ENCODE results near the gene NT5E.
A peak's percentile ranks its signal among the peaks of the same experiment; 100 is the strongest.

Gene NT5E

DNA sequence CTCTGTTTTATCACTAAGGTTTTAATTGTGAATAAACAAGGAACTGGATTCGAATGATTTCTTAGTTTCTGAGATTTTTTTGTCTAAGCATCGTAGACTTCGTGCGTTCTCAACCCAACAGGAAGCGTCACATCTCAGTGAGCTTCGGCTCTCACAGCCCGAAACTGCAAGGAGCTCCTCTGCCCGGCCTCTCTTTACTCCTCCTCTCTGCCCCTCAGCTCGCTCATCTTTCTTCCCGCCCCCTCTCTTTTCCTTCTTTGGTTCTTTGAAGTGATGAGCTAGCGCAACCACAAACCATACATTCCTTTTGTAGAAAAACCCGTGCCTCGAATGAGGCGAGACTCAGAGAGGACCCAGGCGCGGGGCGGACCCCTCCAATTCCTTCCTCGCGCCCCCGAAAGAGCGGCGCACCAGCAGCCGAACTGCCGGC lies 480 bp upstream of the NT5E start:
- no peaks in the 10 kb centered on the region; the same call in 1 of the 2 replicates for H3K4me1 ChIP-seq (ENCODE audit: control insufficient read depth, insufficient read depth, low read length)
- H3K36me3 ChIP-seq (ENCODE audit: control insufficient read depth, insufficient read depth, low read length) = no peaks in the 10 kb centered on the region
- H3K9ac ChIP-seq (ENCODE audit: low read depth, low read length) = no peak overlapping the region
- peaks cover 62% of the 10 kb centered on the region for H3K27me3 ChIP-seq (ENCODE audit: control insufficient read depth, insufficient read depth, low read length)
- H3K27ac ChIP-seq (ENCODE audit: low read depth, low read length) = no peak overlapping the region
- H3K4me3 ChIP-seq (ENCODE audit: low read depth, low read length) = peak overlapping the region; percentile 87
- no peaks in the 10 kb centered on the region for H3K9me3 ChIP-seq (ENCODE audit: control insufficient read depth, insufficient read depth, low read length)

DNA sequence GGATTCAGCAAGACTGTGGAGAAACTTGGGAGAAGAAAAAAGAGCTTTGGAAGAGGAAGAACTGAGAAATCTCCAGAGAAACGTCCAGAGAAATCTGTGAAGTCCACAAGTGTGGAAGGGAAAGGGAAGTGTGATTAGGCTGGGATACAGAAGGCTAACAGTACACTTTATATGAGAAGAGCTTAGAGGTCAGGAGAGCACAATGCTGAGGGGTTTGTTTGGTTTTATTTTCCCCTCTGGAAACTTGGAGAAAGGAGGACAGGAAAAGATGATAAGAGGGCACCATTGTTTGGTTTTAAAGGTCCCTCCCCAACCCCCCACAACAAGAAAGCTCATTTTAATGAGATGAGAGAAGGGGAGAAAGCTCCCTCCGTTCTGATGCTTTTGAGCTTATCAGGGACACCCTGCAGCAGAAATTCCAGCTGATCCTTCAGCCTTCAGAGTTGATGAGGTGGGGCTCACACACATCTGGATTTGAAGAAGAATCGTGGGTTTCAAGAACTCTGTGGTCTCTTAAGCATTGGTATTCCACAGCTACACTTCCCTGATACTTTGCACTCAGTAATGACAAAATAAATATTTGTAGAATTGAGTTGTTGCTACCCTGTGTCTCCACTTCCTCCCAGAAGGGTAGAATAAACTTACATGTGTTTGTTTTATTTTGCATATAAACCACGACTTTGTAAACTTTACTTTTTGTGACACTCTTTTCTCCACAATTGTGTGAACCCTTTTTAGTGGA lies 1.9 kb downstream of the NT5E start:
- Histone ChIP-seq H3K9ac (ENCODE audit: low read depth, low read length) (no peak overlapping the region), H3K36me3 (ENCODE audit: control insufficient read depth, insufficient read depth, low read length) (no peaks in the 10 kb centered on the region), H3K9me3 (ENCODE audit: control insufficient read depth, insufficient read depth, low read length) (no peaks in the 10 kb centered on the region), H3K4me1 (ENCODE audit: control insufficient read depth, insufficient read depth, low read length) (no peaks in the 10 kb centered on the region; the same call in 1 of the 2 replicates), H3K27me3 (ENCODE audit: control insufficient read depth, insufficient read depth, low read length) (peaks cover 62% of the 10 kb centered on the region), H3K27ac (ENCODE audit: low read depth, low read length) (no peak overlapping the region), H3K4me3 (ENCODE audit: low read depth, low read length) (no peak overlapping the region)

GRCh38 chr6:85452441-85452881 lies 2.6 kb downstream of the NT5E start:
- H3K27ac ChIP-seq (ENCODE audit: low read depth, low read length) = no peak overlapping the region
- peaks cover 58% of the 10 kb centered on the region for H3K27me3 ChIP-seq (ENCODE audit: control insufficient read depth, insufficient read depth, low read length)
- no peaks in the 10 kb centered on the region for H3K36me3 ChIP-seq (ENCODE audit: control insufficient read depth, insufficient read depth, low read length)
- no peak overlapping the region for H3K9ac ChIP-seq (ENCODE audit: low read depth, low read length)
- H3K9me3 ChIP-seq (ENCODE audit: control insufficient read depth, insufficient read depth, low read length) = no peaks in the 10 kb centered on the region
- no peaks in the 10 kb centered on the region; the same call in 1 of the 2 replicates for H3K4me1 ChIP-seq (ENCODE audit: control insufficient read depth, insufficient read depth, low read length)
- no peak overlapping the region for H3K4me3 ChIP-seq (ENCODE audit: low read depth, low read length)

GRCh38 chr6:85453052-85453451 lies 3.2 kb downstream of the NT5E start:
- Histone ChIP-seq H3K27ac (ENCODE audit: low read depth, low read length) (no peak overlapping the region), H3K27me3 (ENCODE audit: control insufficient read depth, insufficient read depth, low read length) (peaks cover 52% of the 10 kb centered on the region), H3K36me3 (ENCODE audit: control insufficient read depth, insufficient read depth, low read length) (no peaks in the 10 kb centered on the region), H3K4me1 (ENCODE audit: control insufficient read depth, insufficient read depth, low read length) (no peaks in the 10 kb centered on the region; the same call in 1 of the 2 replicates), H3K4me3 (ENCODE audit: low read depth, low read length) (no peak overlapping the region), H3K9ac (ENCODE audit: low read depth, low read length) (no peak overlapping the region), H3K9me3 (ENCODE audit: control insufficient read depth, insufficient read depth, low read length) (no peaks in the 10 kb centered on the region)

GRCh38 chr6:85453490-85453889 lies 3.6 kb downstream of the NT5E start:
- Histone ChIP-seq H3K36me3 (ENCODE audit: control insufficient read depth, insufficient read depth, low read length) (no peaks in the 10 kb centered on the region), H3K4me3 (ENCODE audit: low read depth, low read length) (no peak overlapping the region), H3K9me3 (ENCODE audit: control insufficient read depth, insufficient read depth, low read length) (no peaks in the 10 kb centered on the region), H3K27ac (ENCODE audit: low read depth, low read length) (no peak overlapping the region), H3K27me3 (ENCODE audit: control insufficient read depth, insufficient read depth, low read length) (peaks cover 48% of the 10 kb centered on the region), H3K9ac (ENCODE audit: low read depth, low read length) (no peak overlapping the region), H3K4me1 (ENCODE audit: control insufficient read depth, insufficient read depth, low read length) (peaks cover under 1% of the 10 kb centered on the region; the same call in 1 of the 2 replicates)

- Histone ChIP-seq H3K4me3 (ENCODE audit: low read depth, low read length) (no peak overlapping the region), H3K4me1 (ENCODE audit: control insufficient read depth, insufficient read depth, low read length) (peaks cover 19% of the 10 kb centered on the region), H3K27me3 (ENCODE audit: control insufficient read depth, insufficient read depth, low read length) (peaks cover 29% of the 10 kb centered on the region), H3K9ac (ENCODE audit: low read depth, low read length) (no peak overlapping the region), H3K27ac (ENCODE audit: low read depth, low read length) (no peak overlapping the region), H3K9me3 (ENCODE audit: control insufficient read depth, insufficient read depth, low read length) (no peaks in the 10 kb centered on the region), H3K36me3 (ENCODE audit: control insufficient read depth, insufficient read depth, low read length) (no peaks in the 10 kb centered on the region)
Observed at GRCh38 chr6:85455471-85456026, 5.7 kb downstream of the NT5E start.

DNA sequence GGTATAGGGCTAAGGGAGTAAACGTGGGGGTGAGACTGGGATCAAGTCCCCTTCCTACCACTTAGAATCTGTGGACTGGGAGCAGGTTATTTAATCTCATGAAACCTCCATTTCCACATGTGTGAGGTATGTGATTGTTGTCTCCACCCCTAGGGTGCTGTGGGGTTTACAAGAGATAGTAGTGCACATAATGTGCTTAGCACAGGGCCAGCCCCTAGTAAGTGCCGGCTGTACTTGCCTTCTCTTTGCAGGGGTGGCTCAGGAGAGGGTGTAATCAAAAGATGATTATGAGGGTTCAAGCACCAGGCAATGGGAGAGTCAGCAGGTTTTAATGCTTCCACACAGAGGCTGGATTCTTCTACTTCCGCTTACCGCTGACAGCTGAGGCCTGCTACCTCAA lies 6.9 kb downstream of the NT5E start:
- Histone ChIP-seq H3K27me3 (ENCODE audit: control insufficient read depth, insufficient read depth, low read length) (peaks cover 17% of the 10 kb centered on the region), H3K27ac (ENCODE audit: low read depth, low read length) (no peak overlapping the region), H3K9ac (ENCODE audit: low read depth, low read length) (no peak overlapping the region), H3K36me3 (ENCODE audit: control insufficient read depth, insufficient read depth, low read length) (no peaks in the 10 kb centered on the region), H3K4me3 (ENCODE audit: low read depth, low read length) (no peak overlapping the region), H3K4me1 (ENCODE audit: control insufficient read depth, insufficient read depth, low read length) (peaks cover 23% of the 10 kb centered on the region), H3K9me3 (ENCODE audit: control insufficient read depth, insufficient read depth, low read length) (no peaks in the 10 kb centered on the region)

DNA sequence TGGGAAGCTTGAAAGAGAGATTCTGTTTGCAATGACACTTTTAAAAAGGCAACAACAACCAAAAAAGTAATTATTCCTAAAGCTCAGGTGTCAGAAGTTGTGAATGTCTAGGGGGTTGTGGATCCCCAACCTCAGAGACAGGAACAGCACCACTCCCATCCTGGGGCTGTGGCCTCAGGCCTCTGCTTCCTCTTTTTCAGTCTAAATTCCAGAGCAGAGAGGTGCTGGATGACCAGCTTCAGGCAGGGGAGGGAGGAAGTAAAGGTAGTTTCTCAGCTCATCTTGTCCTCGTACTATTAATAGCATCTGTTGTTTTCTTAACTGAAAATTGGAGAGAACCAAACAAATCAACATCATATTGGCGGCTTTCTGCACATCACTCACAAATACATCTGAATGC lies 8.3 kb downstream of the NT5E start:
- H3K27ac ChIP-seq (ENCODE audit: low read depth, low read length) = no peak overlapping the region

DNA sequence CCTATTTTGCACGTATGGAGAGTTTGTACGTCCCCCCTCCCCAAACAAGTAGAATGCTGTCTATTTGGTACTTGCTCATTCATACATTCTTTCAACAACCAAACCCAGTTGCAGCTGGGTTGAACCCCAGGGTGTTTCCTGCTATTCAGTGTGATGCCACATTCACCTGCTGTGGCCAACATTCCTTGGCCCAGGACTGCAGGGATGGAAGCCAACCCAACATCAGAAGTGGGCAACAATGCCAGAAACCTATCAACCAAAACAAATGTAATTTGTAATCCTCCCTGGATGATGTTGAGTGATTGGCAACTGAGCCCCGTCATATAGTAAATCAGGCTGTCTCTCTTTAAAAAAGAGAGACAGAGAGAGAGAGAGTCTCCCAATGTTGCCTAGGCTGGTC lies 8.9 kb downstream of the NT5E start:
- no peak overlapping the region for H3K27ac ChIP-seq (ENCODE audit: low read depth, low read length)
- H3K4me1 ChIP-seq (ENCODE audit: control insufficient read depth, insufficient read depth, low read length) = peaks cover 23% of the 10 kb centered on the region
- no peak overlapping the region for H3K4me3 ChIP-seq (ENCODE audit: low read depth, low read length)
- H3K36me3 ChIP-seq (ENCODE audit: control insufficient read depth, insufficient read depth, low read length) = no peaks in the 10 kb centered on the region
- no peaks in the 10 kb centered on the region; the same call in 1 of the 2 replicates for H3K27me3 ChIP-seq (ENCODE audit: control insufficient read depth, insufficient read depth, low read length)
- no peaks in the 10 kb centered on the region for H3K9me3 ChIP-seq (ENCODE audit: control insufficient read depth, insufficient read depth, low read length)
- no peak overlapping the region for H3K9ac ChIP-seq (ENCODE audit: low read depth, low read length)

More for the DNA sequence above, 8.3 kb downstream of the NT5E start:
- no peak overlapping the region for H3K4me3 ChIP-seq (ENCODE audit: low read depth, low read length)
- H3K9ac ChIP-seq (ENCODE audit: low read depth, low read length) = no peak overlapping the region
- peaks cover 3% of the 10 kb centered on the region for H3K27me3 ChIP-seq (ENCODE audit: control insufficient read depth, insufficient read depth, low read length)
- H3K9me3 ChIP-seq (ENCODE audit: control insufficient read depth, insufficient read depth, low read length) = no peaks in the 10 kb centered on the region
- H3K36me3 ChIP-seq (ENCODE audit: control insufficient read depth, insufficient read depth, low read length) = no peaks in the 10 kb centered on the region
- H3K4me1 ChIP-seq (ENCODE audit: control insufficient read depth, insufficient read depth, low read length) = peaks cover 23% of the 10 kb centered on the region

- Histone ChIP-seq H3K4me3 (ENCODE audit: low read depth, low read length) (no peak overlapping the region), H3K27ac (ENCODE audit: low read depth, low read length) (no peak overlapping the region), H3K4me1 (ENCODE audit: control insufficient read depth, insufficient read depth, low read length) (peaks cover 23% of the 10 kb centered on the region), H3K27me3 (ENCODE audit: control insufficient read depth, insufficient read depth, low read length) (no peaks in the 10 kb centered on the region), H3K36me3 (ENCODE audit: control insufficient read depth, insufficient read depth, low read length) (no peaks in the 10 kb centered on the region), H3K9ac (ENCODE audit: low read depth, low read length) (no peak overlapping the region), H3K9me3 (ENCODE audit: control insufficient read depth, insufficient read depth, low read length) (no peaks in the 10 kb centered on the region)
Observed at GRCh38 chr6:85459224-85459901, 9.5 kb downstream of the NT5E start.

Measured in HUES48 (cell line).